HCT116 (cell line): ENCODE measurements around the gene DET1.

Experiments
- CEBPB ChIP-seq: IDR thresholded peaks from 2 replicates; pipeline ENCODE4 v1.6.1; 2012; ENCODE audit warnings: low read depth
- EZH2 ChIP-seq: fragments of 200-600 bp; sonication (generic); IDR thresholded peaks from 2 replicates; pipeline ENCODE4 v1.6.1; 2017; ENCODE audit warnings: antibody characterized with exemption, mixed run types
- POLR2A ChIP-seq: IDR thresholded peaks from 2 replicates; pipeline ENCODE4 v1.7.0; 2011; ENCODE audit warnings: borderline replicate concordance; ENCODE audit not compliant: insufficient read depth, insufficient read length; ENCODE audit errors: extremely low read depth
- POLR2AphosphoS5 ChIP-seq: IDR thresholded peaks from 2 replicates; pipeline ENCODE4 v1.6.1; 2011; ENCODE audit warnings: mild to moderate bottlenecking, low read depth, low read length, moderate library complexity
- RAD21 ChIP-seq: IDR thresholded peaks from 2 replicates; pipeline ENCODE4 v1.6.1; 2012; ENCODE audit warnings: low read depth, mild to moderate bottlenecking
- SIN3A ChIP-seq: IDR thresholded peaks from 2 replicates; pipeline ENCODE4 v1.6.1; 2012; ENCODE audit warnings: low read depth
- SP1 ChIP-seq: IDR thresholded peaks from 2 replicates; pipeline ENCODE4 v1.6.1; 2012; ENCODE audit warnings: low read depth
- TCF7L2 ChIP-seq: IDR thresholded peaks from 2 replicates; pipeline ENCODE4 v1.7.0; 2011; ENCODE audit warnings: borderline replicate concordance, inconsistent platforms; ENCODE audit not compliant: insufficient read depth, insufficient read length; ENCODE audit errors: extremely low read depth
- YY1 ChIP-seq: IDR thresholded peaks from 2 replicates; pipeline ENCODE4 v1.6.1; 2011; ENCODE audit warnings: low read length, low read depth, moderate library complexity, mild to moderate bottlenecking; ENCODE audit not compliant: insufficient replicate concordance; ENCODE audit errors: extremely low read depth
- ZFX ChIP-seq: fragments of 450-650 bp; IDR thresholded peaks from 2 replicates; pipeline ENCODE4 v1.6.1; 2017
- ZNF274 ChIP-seq: fragments of 200-500 bp; sonication (Bioruptor generic); IDR thresholded peaks from 2 replicates; pipeline ENCODE4 v1.6.1; 2014; ENCODE audit warnings: mild to moderate bottlenecking, low read depth, low read length, inconsistent platforms
- TF ChIP-seq, protein P1 (sequence below), 3 experiments: fragments of 200-600 bp in 1 of 3; sonication (generic) in 1 of 3; IDR thresholded peaks in 2 of 3; conservative IDR thresholded peaks in 1 of 3; 2 replicates each; pipeline ENCODE4 v1.5.1; 2012 to 2017; ENCODE audit warnings: low read depth in 2 of 3, low read length in 2 of 3, antibody characterized with exemption in 1 of 3, borderline replicate concordance in 1 of 3, control low read depth in 1 of 3, mild to moderate bottlenecking in 1 of 3, mixed read lengths in 1 of 3, mixed run types in 1 of 3, moderate library complexity in 1 of 3; ENCODE audit not compliant: insufficient read depth in 1 of 3
- TF ChIP-seq, protein P2 (sequence below): IDR thresholded peaks from 2 replicates; pipeline ENCODE4 v1.6.1; 2012
- TF ChIP-seq, protein P3 (sequence below): IDR thresholded peaks from 2 replicates; pipeline ENCODE4 v1.6.1; 2012; ENCODE audit warnings: low read depth

DNA sequence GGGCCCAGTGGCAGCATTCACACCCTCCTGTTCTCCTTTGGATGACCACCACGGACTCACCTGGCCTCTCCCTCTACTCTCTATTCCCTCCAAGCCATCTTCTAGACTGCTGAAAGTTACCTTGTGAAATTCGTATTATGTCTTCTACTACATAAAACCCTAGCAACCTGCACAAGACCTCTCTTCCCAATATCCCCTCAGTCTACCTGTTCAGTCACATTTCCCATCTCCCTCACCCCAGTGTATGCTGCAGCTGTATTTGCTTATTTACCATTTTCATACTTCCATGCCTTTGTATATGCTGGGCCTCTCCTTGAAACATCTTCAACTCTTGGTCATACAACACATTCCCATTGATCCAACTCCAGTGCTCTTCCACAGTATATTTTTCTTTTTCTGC is 35.3 kb downstream of the DET1 start:
- TF ChIP-seq, protein P1, sequence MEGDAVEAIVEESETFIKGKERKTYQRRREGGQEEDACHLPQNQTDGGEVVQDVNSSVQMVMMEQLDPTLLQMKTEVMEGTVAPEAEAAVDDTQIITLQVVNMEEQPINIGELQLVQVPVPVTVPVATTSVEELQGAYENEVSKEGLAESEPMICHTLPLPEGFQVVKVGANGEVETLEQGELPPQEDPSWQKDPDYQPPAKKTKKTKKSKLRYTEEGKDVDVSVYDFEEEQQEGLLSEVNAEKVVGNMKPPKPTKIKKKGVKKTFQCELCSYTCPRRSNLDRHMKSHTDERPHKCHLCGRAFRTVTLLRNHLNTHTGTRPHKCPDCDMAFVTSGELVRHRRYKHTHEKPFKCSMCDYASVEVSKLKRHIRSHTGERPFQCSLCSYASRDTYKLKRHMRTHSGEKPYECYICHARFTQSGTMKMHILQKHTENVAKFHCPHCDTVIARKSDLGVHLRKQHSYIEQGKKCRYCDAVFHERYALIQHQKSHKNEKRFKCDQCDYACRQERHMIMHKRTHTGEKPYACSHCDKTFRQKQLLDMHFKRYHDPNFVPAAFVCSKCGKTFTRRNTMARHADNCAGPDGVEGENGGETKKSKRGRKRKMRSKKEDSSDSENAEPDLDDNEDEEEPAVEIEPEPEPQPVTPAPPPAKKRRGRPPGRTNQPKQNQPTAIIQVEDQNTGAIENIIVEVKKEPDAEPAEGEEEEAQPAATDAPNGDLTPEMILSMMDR (IDR thresholded peaks at IDR 0.05 in 2 of 3, conservative IDR thresholded peaks at IDR 0.05 in 1 of 3; ENCODE audit: borderline replicate concordance in 1 of 3, insufficient read depth in 1 of 3, low read depth in 2 of 3, low read length in 2 of 3), result no peak
- TF ChIP-seq, protein P2, sequence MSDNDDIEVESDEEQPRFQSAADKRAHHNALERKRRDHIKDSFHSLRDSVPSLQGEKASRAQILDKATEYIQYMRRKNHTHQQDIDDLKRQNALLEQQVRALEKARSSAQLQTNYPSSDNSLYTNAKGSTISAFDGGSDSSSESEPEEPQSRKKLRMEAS, result no peak
- TF ChIP-seq POLR2A (no peak), YY1 (no peak), CEBPB (no peak), EZH2 (no peak), TCF7L2 (no peak), ZFX (no peak), POLR2AphosphoS5 (no peak), ZNF274 (no peak), SIN3A (no peak), RAD21 (no peak), SP1 (no peak)
- TF ChIP-seq, protein P3, sequence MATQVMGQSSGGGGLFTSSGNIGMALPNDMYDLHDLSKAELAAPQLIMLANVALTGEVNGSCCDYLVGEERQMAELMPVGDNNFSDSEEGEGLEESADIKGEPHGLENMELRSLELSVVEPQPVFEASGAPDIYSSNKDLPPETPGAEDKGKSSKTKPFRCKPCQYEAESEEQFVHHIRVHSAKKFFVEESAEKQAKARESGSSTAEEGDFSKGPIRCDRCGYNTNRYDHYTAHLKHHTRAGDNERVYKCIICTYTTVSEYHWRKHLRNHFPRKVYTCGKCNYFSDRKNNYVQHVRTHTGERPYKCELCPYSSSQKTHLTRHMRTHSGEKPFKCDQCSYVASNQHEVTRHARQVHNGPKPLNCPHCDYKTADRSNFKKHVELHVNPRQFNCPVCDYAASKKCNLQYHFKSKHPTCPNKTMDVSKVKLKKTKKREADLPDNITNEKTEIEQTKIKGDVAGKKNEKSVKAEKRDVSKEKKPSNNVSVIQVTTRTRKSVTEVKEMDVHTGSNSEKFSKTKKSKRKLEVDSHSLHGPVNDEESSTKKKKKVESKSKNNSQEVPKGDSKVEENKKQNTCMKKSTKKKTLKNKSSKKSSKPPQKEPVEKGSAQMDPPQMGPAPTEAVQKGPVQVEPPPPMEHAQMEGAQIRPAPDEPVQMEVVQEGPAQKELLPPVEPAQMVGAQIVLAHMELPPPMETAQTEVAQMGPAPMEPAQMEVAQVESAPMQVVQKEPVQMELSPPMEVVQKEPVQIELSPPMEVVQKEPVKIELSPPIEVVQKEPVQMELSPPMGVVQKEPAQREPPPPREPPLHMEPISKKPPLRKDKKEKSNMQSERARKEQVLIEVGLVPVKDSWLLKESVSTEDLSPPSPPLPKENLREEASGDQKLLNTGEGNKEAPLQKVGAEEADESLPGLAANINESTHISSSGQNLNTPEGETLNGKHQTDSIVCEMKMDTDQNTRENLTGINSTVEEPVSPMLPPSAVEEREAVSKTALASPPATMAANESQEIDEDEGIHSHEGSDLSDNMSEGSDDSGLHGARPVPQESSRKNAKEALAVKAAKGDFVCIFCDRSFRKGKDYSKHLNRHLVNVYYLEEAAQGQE, result no peak
